GM21390 (cell line): Measurements from ENCODE around the gene IGLON5.

Experiments
- ATAC-seq: cut with Tn5 transposase; IDR thresholded peaks from one replicate; pipeline ENCODE4 v1.9.1; 2021; ENCODE audit not compliant: unreplicated experiment

IGLON5 gene

GRCh38 chr19:51361239-51361638 is 49.8 kb downstream of the IGLON5 start:
- no peak for ATAC-seq

- no peak for ATAC-seq
Measured at GRCh38 chr19:51364200-51365106, 53.0 kb downstream of the IGLON5 start.

DNA sequence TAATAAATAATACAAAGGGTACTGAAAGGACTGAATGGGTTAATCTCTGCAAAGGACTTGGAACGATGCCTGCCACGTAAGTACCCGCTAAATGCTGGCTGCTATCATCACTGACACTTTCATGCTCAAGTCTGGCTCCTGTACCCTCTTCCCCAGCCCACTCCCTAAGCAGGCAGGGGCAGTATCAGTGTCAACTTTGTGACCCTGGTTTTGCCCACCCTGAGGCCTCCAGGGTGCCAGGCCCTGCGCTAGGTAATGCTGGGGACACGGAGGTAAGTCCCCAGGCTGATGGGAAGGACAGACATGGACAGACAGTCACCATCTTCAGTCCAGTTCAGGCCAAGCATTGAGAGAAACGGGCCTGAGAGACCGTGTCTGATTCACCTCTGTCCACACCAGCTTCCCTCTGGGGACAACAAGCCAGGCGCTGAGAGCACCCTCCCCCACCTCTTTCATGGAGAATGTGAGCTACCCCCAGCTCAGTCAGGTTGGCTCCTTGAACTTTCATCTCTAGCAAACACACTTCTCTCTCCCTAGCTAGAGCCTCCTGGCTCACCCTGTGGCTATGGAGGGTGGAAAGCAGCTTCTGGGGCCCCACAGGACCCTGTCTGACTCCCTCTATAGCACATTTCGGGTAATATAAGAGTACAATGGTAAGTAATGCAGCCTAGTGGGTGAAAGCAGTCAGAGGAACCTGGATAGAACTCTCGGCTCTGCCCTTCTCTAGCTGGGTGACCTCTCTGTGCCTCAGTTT is 53.9 kb downstream of the IGLON5 start:
- no peak for ATAC-seq

GRCh38 chr19:51365965-51366388 is 54.5 kb downstream of the IGLON5 start, which contains the start of gene ETFB:
Gene ETFB, minus strand, starts transcription at chr19:51366388. Its CDS starts 62 bp downstream, at chr19:51366326.
- ATAC-seq: no peak

- ATAC-seq: peak; percentile 41
Measured at GRCh38 chr19:51366389-51367254, 55.2 kb downstream of the IGLON5 start.

- ATAC-seq: peak; percentile 6
Measured at GRCh38 chr19:51367255-51367564, 55.8 kb downstream of the IGLON5 start.

- ATAC-seq: peak; percentile 72
Measured at GRCh38 chr19:51367565-51368365, 56.3 kb downstream of the IGLON5 start.

GRCh38 chr19:51368366-51369282 is 57.2 kb downstream of the IGLON5 start, which contains the start of gene CLDND2:
Gene CLDND2, minus strand, starts transcription at chr19:51369003. Its CDS starts 426 bp downstream, at chr19:51368577.
- ATAC-seq: no peak

DNA sequence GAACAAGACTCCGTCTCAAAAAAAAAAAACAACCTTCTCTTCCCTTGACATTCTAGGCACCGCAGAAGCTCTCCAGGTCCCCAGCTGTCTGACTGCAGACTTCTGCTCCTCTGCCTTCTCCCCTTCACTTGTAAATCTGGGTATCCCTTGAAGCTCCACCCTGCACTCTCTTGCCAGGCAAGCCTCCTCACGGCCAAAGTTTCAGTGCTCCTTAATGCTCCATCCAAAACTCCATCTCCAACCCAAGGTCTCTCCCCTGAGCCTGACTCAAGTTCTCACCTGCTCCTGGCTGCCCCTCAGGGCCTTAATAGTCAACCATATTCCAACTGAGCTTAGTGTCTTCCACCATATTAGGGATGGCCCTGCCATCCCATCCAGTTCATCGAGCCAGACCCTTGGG is 58.8 kb downstream of the IGLON5 start:
- ATAC-seq: no peak

DNA sequence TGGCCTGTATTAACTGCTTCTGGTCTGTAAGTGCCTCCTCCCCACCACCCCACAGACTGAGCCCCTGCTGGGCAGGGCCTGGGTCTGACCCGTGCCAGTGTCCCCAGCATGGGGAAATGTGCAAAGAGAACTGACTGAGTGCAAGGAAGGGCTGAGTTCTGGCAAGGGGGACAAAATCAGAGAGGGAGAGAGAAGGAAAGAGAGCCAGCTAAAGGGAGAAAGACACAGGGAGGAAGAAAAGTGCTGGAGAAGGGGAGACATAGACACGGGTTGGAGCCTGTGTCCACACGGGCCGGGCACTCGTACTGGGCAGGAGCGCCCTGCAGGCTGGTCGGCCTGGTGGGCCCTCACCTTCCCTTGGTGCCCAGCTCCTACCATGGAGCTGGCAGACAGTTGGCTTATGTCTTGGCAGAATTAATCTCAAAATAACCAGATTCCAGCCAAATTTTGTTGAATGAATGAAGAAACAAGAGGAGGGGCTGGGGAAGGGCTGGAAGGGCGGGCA is 59.8 kb downstream of the IGLON5 start:
- ATAC-seq: no peak

- no peak for ATAC-seq
Measured at GRCh38 chr19:51372021-51372648, 60.7 kb downstream of the IGLON5 start.

DNA sequence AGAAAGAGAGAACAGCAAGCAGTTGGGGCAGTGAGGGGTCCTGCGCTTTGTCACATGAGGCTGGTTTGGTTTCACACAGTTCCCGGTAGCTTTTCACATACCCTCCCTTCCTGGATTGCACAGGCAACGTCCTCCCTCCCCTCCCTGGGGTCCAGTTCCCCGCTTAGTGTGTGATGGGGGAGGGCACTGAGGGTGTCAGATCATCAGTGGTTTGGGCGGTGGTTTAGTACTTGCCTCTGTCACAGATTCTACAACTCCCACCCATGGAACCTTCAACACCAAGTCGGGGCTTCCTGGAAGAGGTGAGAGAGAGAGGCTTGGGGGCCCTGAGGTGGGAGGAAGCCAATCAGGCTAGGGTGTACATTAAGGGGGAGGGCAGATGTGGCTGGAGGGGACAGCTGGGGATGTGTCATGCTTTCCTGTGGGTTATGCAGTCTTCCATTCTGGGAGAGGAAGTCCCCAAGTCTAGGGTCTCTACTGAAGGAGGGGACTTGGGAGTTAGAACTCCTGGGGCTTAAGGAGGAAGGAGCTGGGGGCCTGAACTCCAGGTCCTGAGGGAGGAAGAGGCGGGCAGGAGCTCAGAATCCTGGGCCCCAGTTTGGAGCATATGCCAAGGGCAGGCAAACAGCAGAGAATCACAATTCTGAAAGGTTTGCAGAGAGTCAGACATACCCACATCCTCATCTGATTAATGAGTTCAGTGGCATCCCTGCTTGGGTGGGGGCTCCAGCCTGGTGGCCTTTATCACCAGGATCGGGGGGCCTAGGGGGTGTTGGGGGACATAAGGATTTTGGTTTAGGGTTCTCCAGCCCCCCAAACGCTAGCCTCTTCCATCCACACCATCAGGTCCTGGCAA is 61.4 kb downstream of the IGLON5 start, which contains the start of gene NKG7:
TSS of gene NKG7 (minus strand) at position 6 of the 856 bp plus-strand sequence. CDS start 119 bp downstream, outside the sequence.
- no peak for ATAC-seq

DNA sequence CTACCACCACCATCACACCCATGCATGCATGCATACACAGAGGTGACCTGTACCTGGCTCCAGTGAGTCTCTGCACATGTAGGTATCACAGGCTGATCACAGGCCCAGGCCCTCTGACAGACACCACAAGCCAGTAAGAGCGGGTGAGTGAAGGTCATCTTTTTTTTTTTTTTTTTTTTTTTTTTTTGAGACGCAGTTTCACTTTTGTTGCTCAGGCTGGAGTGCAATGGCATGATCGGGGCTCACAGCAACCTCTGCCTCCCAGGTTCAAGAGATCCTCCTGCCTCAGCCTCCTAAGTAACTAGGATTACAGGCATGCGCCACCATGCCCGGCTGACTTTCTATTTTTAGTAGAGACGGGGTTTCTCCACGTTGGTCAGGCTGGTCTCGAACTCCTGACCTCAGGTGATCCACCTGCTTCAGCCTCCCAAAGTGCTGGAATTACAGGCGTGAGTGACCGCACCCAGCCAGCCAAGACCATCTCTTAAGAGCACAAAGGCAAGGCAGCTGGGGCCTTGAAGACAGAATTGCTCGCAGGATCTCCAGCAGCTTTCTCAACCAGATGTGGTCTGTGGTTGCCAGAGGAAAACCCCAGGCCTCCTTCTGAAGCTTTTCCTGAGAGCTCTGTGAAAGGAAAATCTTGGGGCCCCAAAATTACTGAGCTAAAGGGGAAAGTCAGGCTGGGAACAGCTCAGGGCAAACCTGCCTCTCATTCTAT is 64.2 kb downstream of the IGLON5 start:
- ATAC-seq: no peak

GRCh38 chr19:51377422-51377821 is 66.0 kb downstream of the IGLON5 start:
- no peak for ATAC-seq

DNA sequence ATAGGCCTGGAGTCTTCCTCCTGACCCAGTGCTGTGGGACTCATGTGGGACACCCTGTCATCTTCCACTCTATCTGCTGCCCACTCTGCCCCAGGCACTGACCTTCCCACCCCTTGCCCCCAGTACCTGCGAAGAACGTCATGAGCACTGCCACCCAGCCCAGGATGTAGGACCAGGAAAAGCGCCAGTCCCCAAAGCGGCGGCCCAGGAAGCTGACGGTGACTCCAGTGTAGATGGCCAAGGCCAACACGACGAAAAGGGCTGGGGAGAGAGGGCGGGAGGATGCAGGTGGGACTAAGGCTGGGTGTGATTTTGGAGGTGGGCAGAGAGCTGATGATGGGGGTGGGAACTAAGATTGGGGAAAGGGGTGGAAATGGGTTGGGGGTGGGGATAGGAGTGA is 68.9 kb downstream of the IGLON5 start:
- no peak for ATAC-seq
